Measurements from ENCODE around the gene LYRM4. TPM values are rescaled to one million over a fixed set of nuclear protein-coding genes. Genes with fewer than 3 reads are reported as not detected.

LYRM4 gene
- total and polyA plus RNA-seq, 8 donors, result 8.7 to 14.9 (median 12.6) TPM

GRCh38 chr6:5084360-5084780, 176.4 kb downstream of the LYRM4 start:
- peak in 1 of 6 donors; percentile 59 for DNase-seq
- Histone ChIP-seq H3K4me1 (peaks cover 0 to 3% (median 0%) of the 10 kb centered on the region in 3 donors), H3K4me3 (peak overlapping the region; percentile 23 to 57 (median 42)), H3K27me3 (peaks cover 0 to 4% (median 0%) of the 10 kb centered on the region in 4 donors), H3K9me3 (no peaks in the 10 kb centered on the region), H3K27ac (peak overlapping the region in 1 of 4 donors; percentile 50), H3K36me3 (no peaks in the 10 kb centered on the region)
- TF ChIP-seq CTCF (IDR thresholded peaks at IDR 0.05), result no peak
- 3 to 10% methylated on average over 13 to 57 of the region's 57 CpGs for WGBS, 2 donors
- ATAC-seq, result peak in 3 of 4 donors; percentile 52 to 73 (median 60)
- intact Hi-C loops (cut with DNase I), result no loop called here
- no peak for FAIRE-seq

DNA sequence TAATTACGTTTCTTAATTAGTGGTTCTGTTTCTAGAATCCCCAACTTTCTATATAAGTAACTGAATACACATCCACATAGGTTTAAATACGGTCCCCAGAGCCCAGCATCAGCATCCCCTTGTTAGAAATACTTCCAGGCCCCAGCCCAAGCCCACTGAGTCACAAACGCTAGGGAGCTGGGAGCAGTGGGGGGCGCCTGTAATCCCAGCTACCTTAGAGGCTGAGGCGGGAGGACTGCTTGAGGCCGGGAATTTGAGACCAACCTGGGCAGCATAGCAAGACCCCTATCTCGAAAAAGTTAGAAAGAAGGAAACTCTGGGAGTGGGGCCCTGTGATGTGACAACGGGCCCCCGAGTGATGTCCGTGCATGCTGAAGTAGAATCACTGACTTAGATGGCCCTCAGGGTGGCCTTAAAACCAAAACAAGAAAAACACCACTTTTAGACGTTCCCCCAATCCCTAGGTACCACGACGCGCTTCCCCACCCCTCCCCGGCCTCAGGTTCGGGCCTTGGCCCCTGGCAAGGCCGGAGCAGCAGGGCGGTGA, 176.9 kb downstream of the LYRM4 start:
- no peak for DNase-seq
- intact Hi-C loops (cut with DNase I), result no loop called here
- Histone ChIP-seq H3K4me3 (peak overlapping the region in 3 of 4 donors; percentile 23 to 57 (median 41)), H3K27me3 (peaks cover 0 to 4% (median 0%) of the 10 kb centered on the region in 4 donors), H3K27ac (no peak overlapping the region), H3K36me3 (no peaks in the 10 kb centered on the region), H3K4me1 (peaks cover 0 to 3% (median 0%) of the 10 kb centered on the region in 3 donors), H3K9me3 (no peaks in the 10 kb centered on the region)
- 51 to 56% methylated on average over 18 of the region's 18 CpGs for WGBS, 2 donors
- TF ChIP-seq CTCF (IDR thresholded peaks at IDR 0.05), result no peak
- no peak for ATAC-seq
- no peak for FAIRE-seq

DNA sequence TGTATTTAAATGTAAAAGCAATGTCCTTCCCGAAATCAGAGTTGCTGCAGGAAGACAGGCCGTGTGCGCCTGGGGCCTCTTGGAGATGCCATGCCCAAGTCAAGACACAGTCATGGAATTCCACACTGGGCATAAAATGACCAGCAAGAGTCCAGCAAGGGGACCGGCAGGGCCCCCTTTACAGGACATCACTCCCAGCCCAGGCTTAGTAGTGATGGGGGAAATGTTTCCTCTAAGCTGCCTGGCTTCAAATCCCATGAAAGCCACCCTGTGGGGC, 177.5 kb downstream of the LYRM4 start:
- no peak for FAIRE-seq
- 44 to 69% methylated on average over 4 of the region's 4 CpGs for WGBS, 2 donors
- peaks cover 0 to 4% (median 0%) of the 10 kb centered on the region in 4 donors for H3K27me3 ChIP-seq
- H3K4me1 ChIP-seq, result peaks cover 0 to 3% (median 0%) of the 10 kb centered on the region in 3 donors
- no peak for DNase-seq
- no peak overlapping the region for H3K27ac ChIP-seq
- ATAC-seq, result no peak
- H3K36me3 ChIP-seq, result no peaks in the 10 kb centered on the region
- no peak overlapping the region for H3K4me3 ChIP-seq
- intact Hi-C loops (cut with DNase I), result no loop called here
- no peak for TF ChIP-seq CTCF (IDR thresholded peaks at IDR 0.05)
- H3K9me3 ChIP-seq, result no peaks in the 10 kb centered on the region

GRCh38 chr6:5082487-5083306, 178.1 kb downstream of the LYRM4 start:
- 67 to 70% methylated on average over 12 of the region's 12 CpGs for WGBS, 2 donors
- no peaks in the 10 kb centered on the region for H3K9me3 ChIP-seq
- ATAC-seq (no peak), DNase-seq (no peak), FAIRE-seq (no peak)
- no peak overlapping the region for H3K4me3 ChIP-seq
- intact Hi-C loops (cut with DNase I), result no loop called here
- H3K27ac ChIP-seq, result no peak overlapping the region
- no peaks in the 10 kb centered on the region for H3K36me3 ChIP-seq
- TF ChIP-seq CTCF (IDR thresholded peaks at IDR 0.05), result no peak
- H3K4me1 ChIP-seq, result peaks cover 0 to 3% (median 0%) of the 10 kb centered on the region in 3 donors
- peaks cover 0 to 4% (median 0%) of the 10 kb centered on the region in 4 donors for H3K27me3 ChIP-seq

- intact Hi-C loops (cut with DNase I), result no loop called here
- FAIRE-seq, result no peak
- DNase-seq, result no peak
These were observed 178.8 kb downstream of the LYRM4 start for GRCh38 chr6:5081955-5082354.

More at GRCh38 chr6:5081955-5082354, 178.8 kb downstream of the LYRM4 start:
- TF ChIP-seq CTCF (IDR thresholded peaks at IDR 0.05), result no peak
- Histone ChIP-seq H3K27ac (no peak overlapping the region), H3K27me3 (peaks cover 0 to 4% (median 0%) of the 10 kb centered on the region in 4 donors), H3K4me3 (no peak overlapping the region), H3K9me3 (no peaks in the 10 kb centered on the region), H3K36me3 (no peaks in the 10 kb centered on the region), H3K4me1 (peaks cover 0 to 3% (median 0%) of the 10 kb centered on the region in 3 donors)
- ATAC-seq, result no peak
- WGBS, 2 donors, result 73 to 78% methylated on average over 4 of the region's 4 CpGs
